Astrocyte of the hippocampus (primary cell): ENCODE measurements around the gene NOLC1.

Experiments
- DNase-seq: peaks from one replicate; pipeline ENCODE4 v3.0.0; 2011; ENCODE audit warnings: low read depth, low spot score

NOLC1 gene

DNA sequence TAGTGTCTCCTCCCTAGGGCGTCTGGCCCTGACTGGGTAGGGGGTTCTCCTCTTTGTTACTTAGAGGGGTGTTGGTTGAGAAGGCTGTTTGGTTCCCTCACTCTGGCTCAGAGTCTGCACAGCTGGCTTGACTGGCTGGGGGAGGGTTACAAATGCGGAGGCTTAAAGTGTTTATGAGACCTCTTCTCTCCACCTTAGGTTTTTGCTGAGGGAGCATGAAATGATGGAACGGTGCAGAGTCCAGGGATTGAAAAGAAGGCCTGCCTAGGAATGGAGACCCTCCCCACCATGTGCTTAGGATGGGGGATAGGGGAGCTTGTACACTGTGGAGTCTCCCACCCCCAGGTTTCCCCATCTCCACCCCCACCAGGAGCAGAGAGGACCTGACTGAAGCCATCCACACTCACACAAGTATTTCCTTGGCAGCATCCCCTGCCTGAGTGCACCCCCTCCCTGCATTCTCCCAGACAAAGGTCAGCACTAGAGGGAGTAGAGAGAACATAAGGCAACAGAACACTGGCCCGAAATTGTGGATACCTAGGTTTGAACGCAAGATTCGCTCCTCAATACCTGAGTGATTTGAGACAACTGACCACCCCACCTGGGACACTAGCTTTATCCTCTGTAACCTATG lies 30.3 kb upstream of the NOLC1 start:
- peak; percentile 41 for DNase-seq

DNA sequence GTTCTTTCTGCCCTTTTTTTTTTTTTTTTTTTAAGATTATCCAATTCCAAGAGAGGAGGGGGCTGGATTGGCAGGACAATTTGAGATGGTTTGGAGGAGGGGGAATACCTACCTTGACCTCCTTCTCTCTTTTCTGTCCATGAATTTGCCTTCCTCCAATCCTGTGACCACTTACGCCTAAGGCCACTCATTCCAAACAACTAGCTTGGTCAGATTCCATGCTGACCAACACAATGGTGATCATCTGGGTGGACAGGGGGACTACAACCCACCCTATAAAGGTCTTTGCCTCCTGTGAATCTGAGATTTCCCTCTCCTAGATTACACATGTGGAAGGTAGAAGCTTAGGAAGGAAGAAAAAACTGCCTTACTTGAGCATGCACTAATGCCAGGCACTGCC lies 29.7 kb upstream of the NOLC1 start:
- DNase-seq, result no peak

DNA sequence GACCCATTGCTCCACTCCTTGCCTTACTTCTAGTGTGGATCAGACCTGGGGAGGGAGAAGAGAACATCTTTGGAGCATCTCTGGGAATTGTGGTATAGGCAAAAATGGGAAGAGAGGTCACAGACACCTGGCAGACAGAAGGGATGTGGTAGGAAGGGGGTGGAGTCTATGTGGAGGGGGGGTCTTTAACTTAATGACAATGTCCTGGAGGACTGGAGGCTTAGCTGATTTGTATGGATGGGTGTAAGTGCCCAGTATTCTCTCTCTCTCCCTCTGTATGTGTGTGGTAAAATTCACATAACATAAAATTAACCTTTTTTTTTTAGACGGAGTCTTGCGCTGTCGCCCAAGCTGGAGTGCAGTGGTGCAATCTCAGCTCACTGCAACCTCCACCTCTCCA lies 29.0 kb upstream of the NOLC1 start:
- DNase-seq, result no peak

DNA sequence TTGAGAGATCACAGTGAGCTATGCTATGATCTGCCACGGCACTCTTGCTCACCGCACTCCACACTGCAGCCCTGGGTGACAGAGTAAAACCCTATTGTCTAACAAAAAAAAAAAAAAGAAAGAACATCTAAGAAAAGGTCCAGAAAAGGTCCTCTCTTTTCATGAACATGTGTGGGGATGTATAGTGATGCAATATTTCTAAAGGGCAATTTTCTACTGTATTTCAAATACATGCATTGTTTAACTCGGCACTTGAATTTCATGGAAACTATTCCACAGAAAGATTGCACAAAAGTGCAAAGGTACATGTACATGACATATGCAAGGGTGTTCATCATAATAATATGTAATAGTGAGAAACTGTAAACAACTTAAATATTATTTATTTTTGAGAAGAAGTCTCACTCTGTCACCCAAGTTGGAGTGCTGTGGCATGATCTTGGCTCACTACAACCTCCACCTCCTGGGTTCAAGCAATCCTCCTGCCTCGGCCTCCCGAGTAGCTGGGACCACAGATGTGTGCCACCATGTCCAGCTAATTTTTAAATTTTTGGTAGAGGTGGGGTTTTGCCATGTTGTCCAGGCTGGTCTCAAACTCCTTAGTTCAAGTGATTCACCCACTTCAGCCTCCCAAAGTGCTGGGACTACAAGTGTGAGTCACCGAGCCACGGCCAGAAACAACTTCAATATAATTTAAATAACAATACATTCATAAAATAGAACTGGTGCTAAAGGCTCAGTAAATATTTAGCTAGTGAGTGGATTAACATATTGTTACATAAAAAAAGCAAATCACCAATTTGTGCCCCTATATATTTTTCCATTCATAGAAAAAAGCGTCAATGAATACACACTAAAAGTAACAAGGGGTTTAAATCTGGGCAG lies 20.7 kb upstream of the NOLC1 start:
- DNase-seq, result peak; percentile 67

DNA sequence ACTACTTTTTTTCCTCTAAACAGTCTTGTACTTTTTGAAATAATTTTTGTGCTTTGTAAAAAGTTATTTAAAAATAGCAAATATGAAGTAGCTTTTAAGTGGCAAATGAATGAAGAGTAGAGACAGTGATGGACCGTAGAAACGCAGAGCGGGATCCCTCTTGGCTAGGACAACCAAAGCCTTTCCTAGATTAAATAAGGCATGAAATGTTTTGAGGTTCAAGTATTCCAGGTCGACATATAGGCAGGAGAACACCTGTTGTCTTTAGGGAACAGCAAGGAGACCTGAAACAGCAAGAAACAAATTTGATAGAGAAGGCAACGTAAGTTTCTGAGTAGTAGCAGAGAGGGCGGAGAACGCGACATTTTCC lies 20.0 kb upstream of the NOLC1 start:
- DNase-seq, result no peak

DNA sequence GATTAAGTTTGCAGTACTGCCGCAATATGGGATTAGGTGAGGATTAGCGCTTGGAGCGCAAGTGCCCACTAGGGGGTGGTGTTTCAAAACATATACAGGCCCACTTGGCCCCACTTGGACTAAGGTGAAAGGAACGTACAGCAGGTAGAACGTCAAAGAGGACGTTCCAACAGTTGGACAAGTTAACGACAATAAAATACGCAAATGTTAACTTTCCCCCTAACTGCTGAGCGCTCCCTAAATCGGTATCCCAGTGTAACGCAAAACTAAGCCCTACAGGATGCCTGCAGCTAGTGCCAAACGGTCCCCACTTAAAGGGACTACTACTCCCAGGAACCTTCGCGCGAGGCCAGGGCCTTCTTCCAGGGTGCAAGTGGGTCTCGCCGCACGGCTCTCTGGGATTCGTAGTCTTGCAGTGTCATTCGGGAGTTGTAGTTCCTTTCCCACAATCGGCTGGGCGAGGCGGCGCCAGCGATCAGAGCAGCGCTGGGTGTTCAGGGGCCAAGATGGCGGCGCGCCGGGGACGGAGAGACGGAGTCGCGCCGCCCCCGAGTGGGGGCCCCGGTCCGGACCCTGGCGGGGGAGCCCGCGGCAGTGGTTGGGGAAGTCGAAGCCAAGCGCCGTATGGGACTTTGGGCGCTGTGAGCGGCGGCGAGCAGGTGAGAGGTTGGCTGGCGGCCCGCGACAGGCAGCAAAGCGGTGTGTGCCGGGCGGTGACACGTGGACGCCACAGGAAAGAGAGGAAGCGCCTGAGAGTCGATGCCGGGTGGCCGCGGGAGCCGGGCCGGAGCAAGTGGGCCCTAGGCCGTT lies 19.4 kb upstream of the NOLC1 start, which contains the start of gene PPRC1:
Gene PPRC1, plus strand, starts transcription at position 478 of the 810 bp plus-strand sequence. Its CDS starts 29 bp downstream, at position 507.
- DNase-seq, result peak; percentile 99

DNA sequence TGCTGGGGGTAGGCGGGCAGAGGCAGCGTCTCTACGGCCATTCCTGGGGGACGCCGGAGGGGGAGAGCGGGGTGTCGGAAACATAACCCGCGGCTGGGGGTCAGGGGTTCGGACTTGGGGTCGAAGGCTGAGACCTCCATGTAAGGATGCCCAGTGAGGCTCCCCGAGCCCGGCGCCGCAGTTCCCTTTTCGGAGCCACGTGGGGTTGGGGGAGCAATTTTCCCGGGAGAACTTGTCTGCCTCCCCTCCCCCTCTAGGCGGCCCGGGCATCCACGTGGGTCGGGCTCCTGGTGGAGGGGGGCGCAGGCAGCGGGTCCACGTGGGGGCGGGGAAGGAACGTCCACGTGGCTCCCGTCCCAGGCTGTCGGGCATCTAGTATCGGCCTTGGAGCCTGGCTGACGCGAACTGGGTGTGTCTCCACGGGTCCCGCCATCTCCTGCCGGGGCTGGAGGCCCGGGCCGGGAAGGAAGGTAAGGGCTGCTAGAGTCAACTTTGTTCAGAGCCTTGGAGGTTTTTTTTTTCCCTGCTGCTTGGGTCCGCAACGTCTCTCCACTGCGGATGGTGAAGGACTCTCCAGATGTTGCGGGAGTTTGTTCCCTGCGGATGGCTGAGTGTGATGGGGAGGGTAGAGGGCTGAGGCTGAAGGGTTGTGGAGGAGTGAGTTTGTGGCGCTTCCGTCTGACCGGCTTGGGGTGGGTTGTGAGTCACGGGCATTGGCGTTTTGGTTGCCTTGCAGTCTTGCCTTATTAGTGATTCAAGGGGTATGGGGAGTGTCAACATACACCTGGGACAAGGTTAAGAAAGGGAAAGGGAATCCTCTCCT lies 18.6 kb upstream of the NOLC1 start:
- DNase-seq, result peak; percentile 85

DNA sequence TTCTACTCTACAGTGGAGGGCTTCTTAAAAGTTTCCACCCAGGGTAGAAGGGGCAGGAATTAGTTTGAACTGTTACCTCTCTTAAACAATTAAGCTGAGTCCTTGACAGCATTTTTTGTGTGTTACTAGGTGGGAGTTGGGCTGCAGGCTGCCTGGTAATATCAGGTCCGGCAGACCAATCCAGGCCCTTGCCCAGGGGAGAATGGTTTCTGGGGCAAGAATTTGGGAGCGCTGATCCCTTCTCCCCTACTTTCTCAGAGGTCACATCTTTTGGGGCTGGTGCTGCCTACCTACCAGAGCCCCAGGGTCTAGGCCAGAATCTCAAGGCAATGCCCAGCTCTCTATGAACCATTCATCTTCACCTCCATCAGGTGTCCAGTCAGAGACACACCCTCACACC lies 17.8 kb upstream of the NOLC1 start:
- DNase-seq, result no peak

DNA sequence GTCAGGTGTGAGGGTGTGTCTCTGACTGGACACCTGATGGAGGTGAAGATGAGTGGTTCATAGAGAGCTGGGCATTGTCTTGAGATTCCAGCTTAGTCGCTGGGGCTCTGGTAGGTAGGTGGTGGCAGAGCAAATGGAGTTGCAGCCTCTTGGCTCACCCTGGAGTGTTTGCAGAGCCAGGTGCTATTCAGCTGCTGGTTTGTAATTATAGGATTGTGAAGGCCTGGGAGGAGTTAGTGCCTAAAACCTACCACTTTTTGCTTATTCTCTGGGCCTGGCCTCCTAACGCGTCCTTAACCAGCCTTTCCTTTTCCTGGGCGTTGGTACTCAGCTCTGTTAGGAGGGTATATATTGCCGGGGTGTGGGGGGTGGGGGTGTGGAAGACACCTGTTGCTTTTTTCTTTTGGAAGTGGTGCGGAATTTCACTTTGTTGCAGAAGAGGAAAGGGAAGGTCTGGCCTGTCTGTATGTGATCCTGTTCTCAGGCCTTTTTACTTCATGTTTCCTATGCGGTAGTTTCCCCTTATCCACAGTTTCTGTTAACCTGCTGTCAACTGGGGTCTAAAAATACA lies 16.1 kb upstream of the NOLC1 start:
- DNase-seq, result no peak

DNA sequence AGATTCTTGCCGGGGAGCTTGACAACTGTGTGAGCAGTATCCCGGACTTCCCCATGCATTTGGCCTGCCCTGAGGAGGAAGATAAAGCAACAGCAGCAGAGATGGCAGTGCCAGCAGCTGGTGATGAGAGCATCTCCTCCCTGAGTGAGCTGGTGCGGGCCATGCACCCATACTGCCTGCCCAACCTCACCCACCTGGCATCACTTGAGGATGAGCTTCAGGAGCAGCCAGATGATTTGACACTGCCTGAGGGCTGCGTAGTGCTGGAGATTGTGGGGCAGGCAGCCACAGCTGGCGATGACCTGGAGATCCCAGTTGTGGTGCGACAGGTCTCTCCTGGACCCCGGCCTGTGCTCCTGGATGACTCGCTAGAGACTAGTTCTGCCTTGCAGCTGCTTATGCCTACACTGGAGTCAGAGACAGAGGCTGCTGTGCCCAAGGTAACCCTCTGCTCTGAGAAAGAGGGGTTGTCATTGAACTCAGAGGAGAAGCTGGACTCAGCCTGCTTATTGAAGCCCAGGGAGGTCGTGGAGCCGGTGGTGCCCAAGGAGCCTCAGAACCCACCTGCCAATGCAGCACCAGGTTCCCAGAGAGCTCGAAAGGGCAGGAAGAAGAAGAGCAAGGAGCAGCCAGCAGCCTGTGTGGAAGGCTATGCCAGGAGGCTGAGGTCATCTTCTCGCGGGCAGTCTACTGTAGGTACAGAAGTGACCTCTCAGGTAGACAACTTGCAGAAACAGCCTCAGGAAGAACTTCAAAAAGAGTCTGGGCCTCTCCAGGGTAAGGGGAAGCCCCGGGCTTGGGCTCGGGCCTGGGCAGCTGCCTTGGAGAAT lies 12.7 kb upstream of the NOLC1 start:
- DNase-seq, result no peak

DNA sequence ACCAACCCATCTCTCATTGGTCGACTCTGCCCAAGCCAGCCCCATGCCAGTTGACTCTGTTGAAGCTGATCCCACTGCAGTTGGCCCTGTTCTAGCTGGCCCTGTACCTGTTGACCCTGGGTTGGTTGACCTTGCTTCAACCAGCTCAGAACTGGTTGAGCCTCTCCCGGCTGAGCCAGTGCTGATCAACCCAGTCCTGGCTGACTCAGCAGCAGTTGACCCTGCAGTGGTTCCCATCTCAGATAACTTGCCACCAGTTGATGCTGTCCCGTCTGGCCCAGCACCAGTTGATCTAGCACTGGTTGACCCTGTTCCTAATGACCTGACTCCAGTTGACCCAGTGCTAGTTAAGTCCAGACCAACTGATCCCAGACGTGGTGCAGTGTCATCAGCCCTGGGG lies 12.0 kb upstream of the NOLC1 start:
- no peak for DNase-seq

DNA sequence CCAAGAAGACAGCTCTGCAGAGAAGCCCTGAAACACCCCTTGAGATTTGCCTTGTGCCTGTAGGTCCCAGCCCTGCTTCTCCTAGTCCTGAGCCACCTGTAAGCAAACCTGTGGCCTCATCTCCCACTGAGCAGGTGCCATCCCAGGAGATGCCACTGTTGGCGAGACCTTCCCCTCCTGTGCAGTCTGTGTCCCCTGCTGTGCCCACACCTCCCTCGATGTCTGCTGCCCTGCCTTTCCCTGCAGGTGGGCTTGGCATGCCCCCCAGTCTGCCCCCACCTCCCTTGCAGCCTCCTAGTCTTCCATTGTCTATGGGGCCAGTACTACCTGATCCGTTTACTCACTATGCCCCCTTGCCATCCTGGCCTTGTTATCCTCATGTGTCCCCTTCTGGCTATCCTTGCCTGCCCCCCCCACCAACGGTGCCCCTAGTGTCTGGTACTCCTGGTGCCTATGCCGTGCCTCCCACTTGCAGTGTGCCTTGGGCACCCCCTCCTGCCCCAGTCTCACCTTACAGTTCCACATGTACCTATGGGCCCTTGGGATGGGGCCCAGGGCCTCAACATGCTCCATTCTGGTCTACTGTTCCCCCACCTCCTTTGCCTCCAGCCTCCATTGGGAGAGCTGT lies 11.2 kb upstream of the NOLC1 start:
- no peak for DNase-seq

DNA sequence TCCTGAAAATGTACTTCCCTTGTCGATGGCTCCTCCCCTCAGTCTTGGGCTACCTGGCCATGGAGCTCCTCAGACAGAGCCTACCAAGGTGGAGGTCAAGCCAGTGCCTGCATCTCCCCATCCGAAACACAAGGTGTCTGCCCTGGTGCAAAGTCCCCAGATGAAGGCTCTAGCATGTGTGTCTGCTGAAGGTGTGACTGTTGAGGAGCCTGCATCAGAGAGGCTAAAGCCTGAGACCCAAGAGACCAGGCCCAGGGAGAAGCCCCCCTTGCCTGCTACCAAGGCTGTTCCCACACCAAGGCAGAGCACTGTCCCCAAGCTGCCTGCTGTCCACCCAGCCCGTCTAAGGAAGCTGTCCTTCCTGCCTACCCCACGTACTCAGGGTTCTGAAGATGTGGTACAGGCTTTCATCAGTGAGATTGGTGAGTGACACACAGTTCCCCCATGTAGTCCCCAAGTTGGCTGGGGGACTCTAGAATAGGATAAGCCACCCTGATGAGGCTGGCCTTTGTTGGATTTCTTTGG lies 10.5 kb upstream of the NOLC1 start:
- no peak for DNase-seq

DNA sequence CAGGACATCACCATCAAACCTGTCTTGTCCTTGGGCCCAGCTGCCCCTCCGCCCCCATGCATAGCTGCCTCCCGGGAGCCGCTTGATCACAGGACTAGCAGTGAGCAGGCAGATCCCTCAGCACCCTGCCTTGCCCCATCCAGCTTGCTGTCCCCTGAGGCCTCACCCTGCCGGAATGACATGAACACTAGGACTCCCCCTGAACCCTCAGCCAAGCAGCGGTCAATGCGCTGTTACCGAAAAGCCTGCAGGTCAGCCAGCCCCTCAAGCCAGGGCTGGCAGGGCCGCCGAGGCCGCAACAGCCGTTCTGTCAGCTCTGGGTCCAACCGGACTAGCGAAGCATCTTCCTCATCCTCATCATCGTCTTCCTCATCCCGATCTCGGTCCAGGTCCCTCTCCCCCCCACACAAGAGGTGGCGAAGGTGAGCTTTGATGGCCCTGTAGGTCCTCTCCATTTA lies 5.2 kb upstream of the NOLC1 start:
- DNase-seq, result no peak

DNA sequence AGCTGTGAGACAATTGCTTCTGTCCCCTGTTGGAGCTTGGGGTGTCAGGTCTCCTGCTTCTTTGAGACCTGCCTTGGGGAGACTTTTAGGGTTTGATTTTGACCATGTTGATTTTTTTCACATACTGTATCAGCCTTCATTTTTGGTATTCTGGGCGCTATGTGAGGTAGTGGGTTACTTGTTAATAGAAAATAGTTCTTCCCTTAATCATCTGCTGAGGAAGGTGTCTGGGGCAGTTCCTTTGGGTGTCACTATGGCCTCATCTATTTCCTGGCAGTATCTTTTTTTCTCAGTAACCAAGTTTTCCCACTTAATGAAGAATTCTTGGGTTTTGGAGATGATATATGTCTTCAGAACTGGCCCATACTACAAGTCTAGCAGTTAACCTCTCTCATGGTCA lies 4.6 kb upstream of the NOLC1 start:
- no peak for DNase-seq

DNA sequence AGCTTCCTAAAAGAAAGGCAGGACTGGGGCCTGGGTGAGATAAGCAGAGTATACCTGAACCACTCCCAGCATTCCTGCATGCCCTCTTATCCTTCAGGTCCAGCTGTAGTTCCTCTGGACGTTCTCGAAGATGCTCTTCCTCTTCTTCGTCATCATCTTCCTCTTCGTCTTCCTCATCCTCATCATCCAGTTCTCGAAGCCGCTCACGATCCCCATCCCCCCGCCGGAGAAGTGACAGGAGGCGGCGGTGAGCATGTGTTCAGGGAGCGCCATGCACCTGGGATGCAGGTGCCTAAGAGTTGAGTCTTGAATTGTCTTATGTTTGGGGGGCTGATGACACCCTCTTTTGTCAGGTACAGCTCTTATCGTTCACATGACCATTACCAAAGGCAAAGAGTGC lies 3.9 kb upstream of the NOLC1 start:
- no peak for DNase-seq

DNA sequence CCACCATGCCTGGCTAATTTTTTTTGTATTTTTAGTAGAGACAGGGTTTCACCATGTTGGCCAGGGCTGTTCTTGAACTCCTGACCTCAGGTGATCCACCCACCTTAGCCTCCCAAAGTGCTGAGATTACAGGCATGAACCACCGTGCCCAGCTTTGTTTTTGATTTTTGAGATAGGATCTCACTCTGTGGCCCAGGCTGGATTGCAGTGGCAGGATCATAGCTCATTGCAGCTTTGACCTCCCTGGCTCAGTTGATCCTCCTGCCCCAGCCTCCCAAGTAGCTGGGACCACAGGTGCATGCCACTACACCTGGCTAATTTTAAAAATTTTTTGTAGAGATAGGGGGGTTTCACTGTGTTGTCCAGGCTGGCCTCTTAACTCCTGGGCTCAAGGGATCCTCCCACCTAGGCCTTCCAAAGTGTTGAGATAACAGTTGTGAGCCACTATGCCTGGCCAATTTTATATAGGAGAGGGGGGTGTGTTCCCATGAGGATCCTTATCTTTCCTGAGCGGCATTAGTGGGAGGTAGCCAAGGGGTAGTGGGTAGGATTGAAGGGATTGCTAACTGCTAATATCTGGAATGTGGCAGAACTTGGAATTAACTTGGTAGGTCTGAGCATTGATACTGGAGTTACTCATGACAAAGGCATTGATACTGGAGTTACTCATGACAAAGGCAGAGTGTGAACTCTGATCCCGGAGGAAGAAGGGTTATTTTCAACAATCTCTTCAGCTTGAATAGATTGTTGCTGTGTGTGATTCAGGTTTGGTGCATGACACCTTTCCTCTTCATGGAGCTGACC lies 1.0 kb upstream of the NOLC1 start:
- peak; percentile 57 for DNase-seq

DNA sequence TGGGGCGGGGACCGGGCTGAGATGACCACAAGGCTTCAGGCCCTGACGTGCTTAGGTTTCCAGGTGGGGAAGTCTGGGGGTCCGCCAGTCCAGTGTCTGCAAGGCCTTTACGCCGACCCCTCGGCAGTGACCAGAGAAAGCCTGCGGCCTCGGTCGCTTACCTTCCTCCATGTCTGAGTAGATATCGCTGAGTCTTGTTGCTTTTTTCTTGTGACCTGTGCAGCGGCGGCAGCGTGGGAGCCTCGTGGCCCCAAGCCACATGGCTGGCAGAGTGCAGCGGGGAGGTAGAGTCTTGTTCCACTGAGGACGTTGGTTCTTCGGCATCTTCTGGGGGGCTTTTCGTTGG lies 329 bp downstream of the NOLC1 start:
- no peak for DNase-seq
